Endothelial cell of umbilical vein (primary cell): Measurements from ENCODE around the gene CNOT6. TPM values are rescaled to one million over a fixed set of nuclear protein-coding genes. Genes with fewer than 3 reads are reported as not detected.

ENCODE experiments used
- BruUV-seq: library from RNA; stranded (reverse); fragments of 400-500 nt; replicated peaks from 2 replicates; lab custom pipeline; 2021; lab: Mats Ljungman, UMichigan
- CTCF ChIA-PET: fragments of 300-600, 350-600 bp; sonication (Branson Sonifier 250); formaldehyde crosslinking; loops from one replicate; lab custom pipeline; 2021; ENCODE audit warnings: antibody characterized with exemption, inconsistent platforms; lab: Charles Lee
- POLR2A ChIA-PET: fragments of 300-600, 350-600 bp; sonication (Branson Sonifier 250); formaldehyde crosslinking; loops from one replicate; lab custom pipeline; 2021; ENCODE audit warnings: antibody characterized with exemption, inconsistent platforms; lab: Charles Lee
- DNase-seq: peaks from one replicate; pipeline ENCODE4 v3.0.0-alpha.2; 2011; ENCODE audit warnings: low read depth, low spot score
- FAIRE-seq: peaks from 2 replicates; lab custom pipeline; 2011; peaks lifted over from hg19 to GRCh38; lab: Jason Lieb, UNC
- H2AFZ ChIP-seq: 2 replicates; pipeline ENCODE4 v1.6.0; 2012; ENCODE audit warnings: low read depth, low read length, control low read depth, inconsistent platforms
- H3K27ac ChIP-seq: 2 replicates; pipeline ENCODE4 v1.5.1; 2011; ENCODE audit warnings: low read depth, mild to moderate bottlenecking, control low read depth, low read length, moderate library complexity; ENCODE audit not compliant: insufficient read depth
- H3K27me3 ChIP-seq, 2 experiments: 2 replicates each; pipeline versions ENCODE4 v1.6.0 to v1.6.1; 2011; ENCODE audit warnings: low read length in 2 of 2, mixed read lengths in 1 of 2; ENCODE audit not compliant: control insufficient read depth in 2 of 2, insufficient read depth in 2 of 2
- H3K36me3 ChIP-seq, 2 experiments: 2 replicates in 1 of 2; 3 replicates in 1 of 2; pipeline ENCODE4 v1.5.1; 2011; ENCODE audit warnings: low read length in 2 of 2, mild to moderate bottlenecking in 1 of 2, moderate library complexity in 1 of 2; ENCODE audit not compliant: control insufficient read depth in 2 of 2, insufficient read depth in 2 of 2; ENCODE audit errors: extremely low read depth in 1 of 2
- H3K4me1 ChIP-seq: 3 replicates; pipeline ENCODE4 v1.5.1; 2011; ENCODE audit warnings: mild to moderate bottlenecking, low read length; ENCODE audit not compliant: control insufficient read depth, insufficient read depth; ENCODE audit errors: extremely low read depth
- H3K4me2 ChIP-seq: 2 replicates; pipeline ENCODE4 v1.6.1; 2011; ENCODE audit warnings: low read length, control low read depth, mixed read lengths; ENCODE audit not compliant: insufficient read depth
- H3K4me3 ChIP-seq, 3 experiments: fragments of 200-600 bp in 1 of 3; sonication (generic), shearing (Covaris generic) in 1 of 3; replicated peaks in 1 of 3; 2 replicates each; pipeline ENCODE4 v1.5.1; 2011 to 2016; ENCODE audit warnings: control low read depth in 3 of 3, low read length in 3 of 3, mild to moderate bottlenecking in 2 of 3, inconsistent platforms in 1 of 3, low read depth in 1 of 3, moderate library complexity in 1 of 3; ENCODE audit not compliant: insufficient read depth in 1 of 3
- H3K79me2 ChIP-seq: 2 replicates; pipeline ENCODE4 v1.6.0; 2012; ENCODE audit warnings: low read length, inconsistent platforms; ENCODE audit not compliant: control insufficient read depth, insufficient read depth
- H3K9ac ChIP-seq: replicated peaks from 2 replicates; pipeline ENCODE3; 2011; ENCODE audit warnings: low read length, control low read depth; ENCODE audit not compliant: insufficient read depth; ENCODE audit errors: extremely low read depth
- H3K9me1 ChIP-seq: replicated peaks from 3 replicates; pipeline ENCODE4 v1.6.0; 2011; ENCODE audit warnings: mild to moderate bottlenecking, low read length; ENCODE audit not compliant: control insufficient read depth, insufficient read depth; ENCODE audit errors: extremely low read depth
- H3K9me3 ChIP-seq: replicated peaks from 2 replicates; pipeline ENCODE4 v1.5.1; 2012; ENCODE audit warnings: low read length, inconsistent platforms; ENCODE audit not compliant: control insufficient read depth, insufficient read depth
- H4K20me1 ChIP-seq: replicated peaks from 2 replicates; pipeline ENCODE3; 2011; ENCODE audit warnings: mild to moderate bottlenecking, low read length; ENCODE audit not compliant: control insufficient read depth, insufficient read depth; ENCODE audit errors: extremely low read depth
- EZH2 ChIP-seq: IDR thresholded peaks from 2 replicates; pipeline ENCODE4 v1.6.1; 2012; ENCODE audit warnings: borderline replicate concordance, low read depth, mild to moderate bottlenecking, moderate library complexity, low read length, inconsistent platforms; ENCODE audit not compliant: severe bottlenecking
- FOS ChIP-seq: IDR thresholded peaks from 2 replicates; pipeline ENCODE4 v1.6.1; 2011; ENCODE audit warnings: mild to moderate bottlenecking, low read length, moderate library complexity, borderline replicate concordance; ENCODE audit not compliant: insufficient read depth
- GATA2 ChIP-seq: IDR thresholded peaks from 2 replicates; pipeline ENCODE4 v1.7.0; 2011; ENCODE audit warnings: low read depth, mild to moderate bottlenecking, moderate library complexity, mixed read lengths, low read length; ENCODE audit not compliant: insufficient read length, insufficient read depth
- JUN ChIP-seq: IDR thresholded peaks from 2 replicates; pipeline ENCODE4 v1.6.1; 2011; ENCODE audit warnings: borderline replicate concordance, low read depth; ENCODE audit not compliant: insufficient read length, insufficient read depth
- MYC ChIP-seq: IDR thresholded peaks from one replicate; pipeline ENCODE4 v1.6.1; 2011; ENCODE audit warnings: mild to moderate bottlenecking, low read depth, low read length
- POLR2A ChIP-seq: IDR thresholded peaks from 2 replicates; pipeline ENCODE4 v1.6.1; 2012; ENCODE audit warnings: low read depth, mild to moderate bottlenecking, control low read depth, low read length
- POLR2AphosphoS5 ChIP-seq: IDR thresholded peaks from 2 replicates; pipeline ENCODE4 v1.6.1; 2012; ENCODE audit warnings: low read depth, mild to moderate bottlenecking, control low read depth, low read length, moderate library complexity; ENCODE audit not compliant: insufficient read depth
- dilution Hi-C: fragments of 300-500 bp; cut with MboI; formaldehyde crosslinking; loops from one replicate; pipeline ENCODE4 v1.15.0; 2019; ENCODE audit warnings: low sequenced_read_pairs; ENCODE audit not compliant: extremely low pct_ligation_motif_present
- intact Hi-C: fragments of 100-400 bp; cut with micrococcal nuclease; formaldehyde crosslinking; loops from one replicate; pipeline ENCODE4 v1.10.0; 2022
- polyA plus RNA-seq, 4 experiments: library from polyadenylated mRNA; depleted of rRNA in 3 of 4; stranded (reverse) in 3 of 4; unstranded in 1 of 4; fragments of >200 nt; gene quantifications; 2 replicates each; pipeline versions ENCODE4 v1.2.1 to v1.2.3, GENCODE V29; 2011 to 2012; ENCODE audit warnings: missing spikeins in 1 of 4
- total RNA-seq: library from RNA; stranded (reverse); gene quantifications from 2 replicates; pipeline ENCODE4 v1.2.3, GENCODE V29; 2021
- TF ChIP-seq, protein P1 (sequence below): IDR thresholded peaks from 2 replicates; pipeline ENCODE4 v1.6.1; 2011; ENCODE audit not compliant: insufficient read depth, insufficient read length

The CNOT6 gene
- total and polyA plus RNA-seq, 2 donors (not counting 3 experiments of a cell fraction or from before 2014, with no cell fraction given), result 9.2 to 33.8 TPM

DNA sequence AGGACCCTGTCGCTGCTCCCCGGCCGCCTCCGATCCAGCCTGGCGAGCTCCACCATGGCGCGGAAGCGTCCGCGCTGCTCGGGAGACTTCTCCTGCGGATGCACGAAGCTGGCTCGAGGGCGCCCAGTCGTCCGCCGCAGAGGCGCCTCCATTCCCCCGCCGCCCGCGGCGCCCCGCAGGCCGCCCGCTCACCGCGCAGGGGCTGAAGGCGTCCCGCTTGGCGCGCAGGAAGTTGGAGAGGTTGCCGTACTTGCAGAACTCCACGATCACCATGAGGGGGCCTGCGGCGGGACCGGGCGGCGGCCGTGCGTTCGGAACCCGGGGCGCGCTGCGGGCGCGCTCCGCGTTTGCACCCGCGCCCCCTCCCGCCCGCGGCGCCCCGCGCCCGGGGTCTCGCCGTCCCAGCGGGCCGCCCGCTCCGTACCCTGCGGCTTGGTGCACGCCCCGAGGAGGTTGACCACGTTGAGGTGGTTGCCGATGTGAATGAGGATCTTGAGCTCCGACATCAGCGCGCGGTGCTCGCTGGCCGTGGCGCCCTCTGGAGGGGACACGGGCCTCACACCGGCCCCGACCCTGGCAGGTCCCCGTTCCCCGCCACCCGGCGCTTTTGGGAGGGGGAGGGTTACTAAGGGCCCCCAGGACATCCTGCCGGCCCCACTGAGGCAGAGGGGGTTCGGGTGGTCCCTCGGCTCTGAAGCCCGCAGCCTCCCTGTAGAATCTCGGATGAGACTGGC is 124.8 kb downstream of the CNOT6 start:
- H2AFZ ChIP-seq, result no peak overlapping the region
- no peak for FAIRE-seq

DNA sequence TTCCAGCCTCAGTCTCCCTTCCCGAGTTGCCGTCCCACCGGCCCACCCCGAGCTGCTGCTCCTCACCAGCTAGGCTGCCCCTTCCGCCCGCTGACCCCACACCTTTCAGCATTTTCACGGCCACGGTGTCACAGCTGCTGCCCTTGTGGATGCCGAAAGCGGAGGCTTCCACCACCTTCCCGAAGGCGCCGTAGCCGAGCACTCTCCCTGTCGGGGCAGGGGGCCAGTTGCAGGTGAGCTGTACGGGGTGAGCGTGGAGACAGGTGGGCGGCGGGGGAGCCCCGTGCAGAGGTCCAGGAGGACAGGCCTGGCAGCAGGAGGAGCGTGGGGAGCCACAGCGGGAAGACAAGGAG is 125.4 kb downstream of the CNOT6 start:
- H2AFZ ChIP-seq, result no peak overlapping the region
- H3K9me3 ChIP-seq, result no peaks in the 10 kb centered on the region
- DNase-seq, result no peak
- TF ChIP-seq POLR2A (no peak), POLR2AphosphoS5 (no peak), MYC (no peak), JUN (no peak), EZH2 (no peak), GATA2 (no peak)
- no peak overlapping the region for H3K4me3 ChIP-seq
- BruUV-seq, result no TSS peak
- H3K9ac ChIP-seq, result no peak overlapping the region
- H3K9me1 ChIP-seq, result no peaks in the 10 kb centered on the region
- peaks cover 7% of the 10 kb centered on the region for H3K4me1 ChIP-seq
- dilution Hi-C loops, result no loop called here
- ChIA-PET CTCF (interaction anchor here (0.6 to 1.6 kb wide), 8 partner anchors 8 to 51 kb away, joined by 3 to 8 read pairs (median 4); no protein-coding TSS in a partner anchor), POLR2A (no interaction called here)
- no peak overlapping the region for H3K27ac ChIP-seq
- no peak for FAIRE-seq
- no peaks in the 10 kb centered on the region for H3K27me3 ChIP-seq
- no peaks in the 10 kb centered on the region for H4K20me1 ChIP-seq
- H3K79me2 ChIP-seq, result no peaks in the 10 kb centered on the region
- H3K4me2 ChIP-seq, result no peak overlapping the region
- intact Hi-C loops, result no loop called here
- peaks cover 0 to 20% of the 10 kb centered on the region in 2 experiments for H3K36me3 ChIP-seq

More for the DNA sequence above, 124.8 kb downstream of the CNOT6 start:
- DNase-seq, result no peak
- ChIA-PET POLR2A (no interaction called here), CTCF (interaction anchor here (0.6 to 1.6 kb wide), 8 partner anchors 9 to 52 kb away, joined by 3 to 8 read pairs (median 4); no protein-coding TSS in a partner anchor)
- Histone ChIP-seq H3K27me3 (no peaks in the 10 kb centered on the region), H3K79me2 (no peaks in the 10 kb centered on the region), H3K9ac (no peak overlapping the region), H3K27ac (no peak overlapping the region), H3K4me3 (no peak overlapping the region), H3K4me2 (no peak overlapping the region), H3K36me3 (peaks cover 0 to 20% of the 10 kb centered on the region in 2 experiments), H3K9me3 (no peaks in the 10 kb centered on the region), H3K9me1 (no peaks in the 10 kb centered on the region), H4K20me1 (no peaks in the 10 kb centered on the region), H3K4me1 (peaks cover 7% of the 10 kb centered on the region)
- intact Hi-C loops (no loop called here), dilution Hi-C loops (no loop called here)
- no TSS peak for BruUV-seq
- TF ChIP-seq POLR2AphosphoS5 (no peak), EZH2 (no peak), FOS (no peak)
- TF ChIP-seq, protein P1, sequence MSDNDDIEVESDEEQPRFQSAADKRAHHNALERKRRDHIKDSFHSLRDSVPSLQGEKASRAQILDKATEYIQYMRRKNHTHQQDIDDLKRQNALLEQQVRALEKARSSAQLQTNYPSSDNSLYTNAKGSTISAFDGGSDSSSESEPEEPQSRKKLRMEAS, result no peak
